Activated CD4-positive, alpha-beta T cell treated with anti-CD3 and anti-CD28 coated beads for 48 hours (primary cell): Measurements from ENCODE around the gene PPP2R1B.

Experiments used
- DNase-seq: peaks from one replicate; pipeline ENCODE4 v3.0.0-alpha.2; 2020

Gene PPP2R1B

DNA sequence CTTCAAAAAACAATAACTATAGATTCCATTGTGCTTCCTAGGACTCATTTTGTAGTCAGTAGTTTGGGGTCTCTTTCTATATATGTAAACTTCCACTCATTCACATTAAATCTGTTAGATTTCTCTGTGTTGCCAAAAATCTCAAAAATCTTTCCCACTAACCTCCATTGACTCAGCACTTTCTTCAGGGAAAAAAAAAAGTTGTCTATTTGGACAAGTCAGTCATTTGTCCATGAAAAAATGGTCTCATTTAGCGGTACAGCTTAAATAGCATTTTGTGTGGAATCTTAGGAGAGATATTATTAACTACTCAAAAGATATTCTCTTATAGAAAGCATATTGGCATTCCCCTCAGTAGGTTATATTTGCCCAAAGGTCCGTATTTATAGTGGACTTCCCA, 81.9 kb downstream of the PPP2R1B start:
- DNase-seq = no peak

DNA sequence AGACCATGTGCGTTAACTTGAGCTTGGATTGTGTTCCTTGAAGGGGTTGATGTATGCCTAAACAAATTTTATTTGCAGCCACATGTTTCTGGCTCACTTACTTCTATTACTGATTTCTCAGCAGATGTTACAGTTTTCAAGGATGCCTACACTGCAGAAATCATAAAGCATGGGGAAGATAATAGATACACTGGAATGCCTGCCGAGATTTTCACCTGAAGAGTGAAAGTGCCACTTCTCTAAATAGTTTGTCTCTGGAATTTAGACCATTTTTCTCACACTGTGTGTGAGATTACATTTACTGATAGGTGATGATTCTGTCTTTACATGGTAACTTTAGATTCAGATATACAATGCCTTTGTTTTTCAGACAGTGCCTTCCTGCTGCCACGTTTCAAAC, 82.4 kb downstream of the PPP2R1B start:
- no peak for DNase-seq

DNA sequence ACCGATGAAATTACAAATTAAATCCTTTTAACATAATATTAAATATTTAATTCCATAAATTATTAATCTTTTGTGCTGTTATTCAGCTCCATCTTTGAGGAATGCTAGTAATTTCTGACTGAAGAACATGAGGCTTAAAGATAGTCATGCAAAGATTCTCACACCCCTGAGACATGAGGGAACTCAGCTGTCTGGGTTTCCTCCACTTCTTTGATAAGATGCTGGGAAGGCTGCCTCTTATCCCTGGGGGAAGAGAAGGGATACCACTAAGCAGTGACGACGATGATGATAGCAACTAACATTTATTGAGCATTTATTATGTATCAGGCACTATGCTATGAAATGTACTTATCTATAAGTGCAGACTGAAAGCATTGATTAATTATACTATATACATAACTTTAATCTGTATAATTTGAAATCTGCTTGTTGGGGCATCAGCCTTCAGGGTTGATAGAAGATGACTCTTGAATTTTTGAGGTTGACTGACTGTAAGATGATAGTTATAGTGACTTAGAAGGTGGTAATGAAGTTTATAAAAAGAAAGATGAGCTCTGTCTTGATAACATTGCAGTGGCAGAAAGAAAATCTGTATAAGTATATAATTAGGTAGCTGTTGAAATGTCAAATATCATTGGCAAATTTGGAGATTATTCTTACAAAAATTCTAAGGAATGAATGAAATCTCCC, 85.6 kb downstream of the PPP2R1B start:
- DNase-seq = no peak
